ENCODE measurements around the gene NCBP2. TPM values are rescaled to one million over a fixed set of nuclear protein-coding genes. Genes with fewer than 3 reads are reported as not detected.

Gene NCBP2
- total RNA-seq, 1 donor from 2014 or later: 54.7 TPM

DNA sequence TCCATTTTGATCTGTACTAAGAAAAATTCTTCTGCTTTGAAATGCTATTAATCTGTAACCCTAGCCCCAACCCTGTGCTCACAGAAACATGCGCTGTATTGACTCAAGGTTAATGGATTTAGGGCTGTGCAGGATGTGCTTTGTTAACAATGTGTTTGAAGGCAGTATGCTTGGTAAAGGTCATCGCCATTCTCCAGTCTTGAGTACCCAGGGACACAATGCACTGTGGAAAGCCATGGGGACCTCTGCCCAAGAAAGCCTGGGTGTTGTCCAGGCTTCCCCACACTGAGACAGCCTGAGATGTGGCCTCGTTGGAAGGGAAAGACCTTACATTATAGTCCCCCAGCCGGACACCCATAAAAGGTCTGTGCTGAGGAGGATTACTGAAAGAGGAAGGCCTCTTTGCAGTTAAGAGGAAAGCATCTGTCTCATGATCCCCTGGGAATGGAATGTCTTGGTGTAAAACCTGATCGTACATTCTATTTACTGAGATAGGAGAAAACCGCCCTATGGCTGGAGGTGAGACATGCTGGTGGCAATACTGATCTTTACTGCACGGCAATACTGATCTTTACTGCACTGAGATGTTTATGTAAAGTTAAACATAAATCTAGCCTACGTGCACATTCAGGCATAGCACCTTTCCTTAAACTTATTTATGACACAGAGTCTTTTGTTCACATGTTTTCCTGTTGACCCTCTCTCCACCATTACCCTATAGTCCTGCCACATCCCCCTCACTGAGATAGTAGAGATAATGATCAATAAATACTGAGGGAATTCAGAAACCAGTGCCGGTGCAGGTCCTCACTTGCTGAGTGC lies 20.0 kb upstream of the NCBP2 start:
- no peak overlapping the region for H3K27ac ChIP-seq
- H3K4me3 ChIP-seq: no peak overlapping the region
- ATAC-seq (no peak), DNase-seq (no peak)
- intact Hi-C loops (cut with DNase I): no loop called here
- no peaks in the 10 kb centered on the region for H3K36me3 ChIP-seq
- H3K4me1 ChIP-seq: peaks cover 2% of the 10 kb centered on the region
- TF ChIP-seq, protein P1, sequence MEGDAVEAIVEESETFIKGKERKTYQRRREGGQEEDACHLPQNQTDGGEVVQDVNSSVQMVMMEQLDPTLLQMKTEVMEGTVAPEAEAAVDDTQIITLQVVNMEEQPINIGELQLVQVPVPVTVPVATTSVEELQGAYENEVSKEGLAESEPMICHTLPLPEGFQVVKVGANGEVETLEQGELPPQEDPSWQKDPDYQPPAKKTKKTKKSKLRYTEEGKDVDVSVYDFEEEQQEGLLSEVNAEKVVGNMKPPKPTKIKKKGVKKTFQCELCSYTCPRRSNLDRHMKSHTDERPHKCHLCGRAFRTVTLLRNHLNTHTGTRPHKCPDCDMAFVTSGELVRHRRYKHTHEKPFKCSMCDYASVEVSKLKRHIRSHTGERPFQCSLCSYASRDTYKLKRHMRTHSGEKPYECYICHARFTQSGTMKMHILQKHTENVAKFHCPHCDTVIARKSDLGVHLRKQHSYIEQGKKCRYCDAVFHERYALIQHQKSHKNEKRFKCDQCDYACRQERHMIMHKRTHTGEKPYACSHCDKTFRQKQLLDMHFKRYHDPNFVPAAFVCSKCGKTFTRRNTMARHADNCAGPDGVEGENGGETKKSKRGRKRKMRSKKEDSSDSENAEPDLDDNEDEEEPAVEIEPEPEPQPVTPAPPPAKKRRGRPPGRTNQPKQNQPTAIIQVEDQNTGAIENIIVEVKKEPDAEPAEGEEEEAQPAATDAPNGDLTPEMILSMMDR (IDR thresholded peaks at IDR 0.05): no peak
- H3K27me3 ChIP-seq: no peaks in the 10 kb centered on the region
- no peaks in the 10 kb centered on the region for H3K9me3 ChIP-seq

DNA sequence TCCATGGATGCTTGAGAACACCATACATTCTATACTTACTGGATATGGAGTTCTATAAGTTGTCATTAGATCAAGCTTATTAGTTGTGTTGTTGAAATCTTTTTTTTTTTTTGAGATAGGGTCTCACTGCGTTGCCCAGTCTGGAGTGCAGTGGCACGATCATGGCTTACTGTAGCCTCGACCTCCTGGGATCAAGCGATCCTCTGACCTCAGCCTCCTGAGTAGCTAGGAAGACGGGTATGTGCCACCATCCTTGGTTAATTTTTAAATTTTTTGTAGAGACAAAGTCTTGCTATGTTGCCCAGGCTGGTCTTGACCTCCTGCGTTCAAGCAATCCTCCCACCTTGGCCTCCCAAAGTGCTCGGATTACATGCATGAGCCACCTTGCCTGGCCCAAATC lies 12.5 kb upstream of the NCBP2 start:
- H3K4me1 ChIP-seq: no peaks in the 10 kb centered on the region
- intact Hi-C loops (cut with DNase I): no loop called here
- no peaks in the 10 kb centered on the region for H3K9me3 ChIP-seq
- H3K4me3 ChIP-seq: no peak overlapping the region
- no peak overlapping the region for H3K27ac ChIP-seq
- TF ChIP-seq, protein P1 (IDR thresholded peaks at IDR 0.05): no peak
- no peak for ATAC-seq
- H3K36me3 ChIP-seq: no peaks in the 10 kb centered on the region
- DNase-seq: no peak
- H3K27me3 ChIP-seq: no peaks in the 10 kb centered on the region

DNA sequence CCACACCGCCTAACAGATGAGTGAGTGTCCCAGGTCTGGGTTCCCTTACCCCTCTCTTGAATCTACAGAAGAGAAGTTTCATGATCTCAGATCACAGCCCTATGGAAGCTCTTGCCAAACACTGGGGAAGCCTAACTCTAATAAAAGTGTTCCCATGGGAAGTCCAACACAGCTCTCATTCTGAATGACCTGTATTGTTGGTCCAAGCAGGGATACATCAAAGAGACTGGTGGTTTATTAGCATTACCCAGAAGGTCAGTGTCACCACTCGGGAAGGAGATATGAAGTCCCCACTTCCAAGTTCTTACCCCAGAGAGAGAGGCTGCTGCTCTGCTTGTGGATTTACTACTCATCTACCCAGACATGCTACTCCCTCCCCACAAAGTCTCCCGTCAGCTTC lies 9.0 kb upstream of the NCBP2 start:
- no peak for ATAC-seq
- H3K4me3 ChIP-seq: no peak overlapping the region
- TF ChIP-seq, protein P1 (IDR thresholded peaks at IDR 0.05): no peak
- H3K27ac ChIP-seq: no peak overlapping the region
- DNase-seq: no peak
- no peaks in the 10 kb centered on the region for H3K4me1 ChIP-seq
- H3K36me3 ChIP-seq: no peaks in the 10 kb centered on the region
- H3K9me3 ChIP-seq: no peaks in the 10 kb centered on the region
- intact Hi-C loops (cut with DNase I): no loop called here
- no peaks in the 10 kb centered on the region for H3K27me3 ChIP-seq

DNA sequence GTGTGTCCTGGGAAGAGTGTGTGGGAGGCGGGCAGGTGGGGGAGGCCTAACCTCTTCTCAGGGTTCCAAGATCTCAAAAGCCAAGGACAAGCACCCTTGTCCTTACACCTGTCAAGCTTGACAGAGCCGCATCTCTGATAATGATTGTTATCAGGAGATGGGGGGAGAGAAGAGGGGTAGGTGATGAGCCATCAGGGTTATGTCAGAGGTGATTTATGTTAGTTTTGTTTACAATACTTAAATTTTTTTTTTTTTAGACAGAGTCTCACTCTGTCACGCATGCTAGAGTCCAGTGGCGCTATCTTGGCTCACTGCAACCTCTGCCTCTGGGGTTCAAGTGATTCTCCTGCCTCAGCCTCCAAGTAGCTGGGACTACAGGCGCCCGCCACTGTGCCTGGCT lies 7.4 kb upstream of the NCBP2 start:
- TF ChIP-seq, protein P1 (IDR thresholded peaks at IDR 0.05): no peak
- Histone ChIP-seq H3K27ac (peak overlapping the region; percentile 17), H3K9me3 (no peaks in the 10 kb centered on the region), H3K4me3 (no peak overlapping the region), H3K36me3 (no peaks in the 10 kb centered on the region), H3K4me1 (no peaks in the 10 kb centered on the region), H3K27me3 (no peaks in the 10 kb centered on the region)
- ATAC-seq (no peak), DNase-seq (no peak)
- intact Hi-C loops (cut with DNase I): no loop called here

DNA sequence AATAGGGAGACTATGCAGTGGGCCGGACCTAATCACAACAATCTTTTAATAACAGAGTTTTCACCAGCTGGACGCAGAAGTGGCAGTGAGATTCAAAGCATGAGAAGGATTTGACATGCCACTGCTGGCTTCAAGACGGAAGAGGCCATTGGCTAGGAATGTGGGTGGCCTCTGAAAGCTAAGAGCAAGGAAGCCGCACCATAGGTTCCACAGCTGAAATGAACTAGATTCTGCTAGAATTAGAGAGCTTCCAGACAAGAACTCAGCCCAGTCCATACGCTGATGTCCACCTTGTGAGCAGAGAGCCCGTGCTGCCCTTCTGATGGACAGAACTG lies 6.9 kb upstream of the NCBP2 start:
- DNase-seq: no peak
- H3K4me3 ChIP-seq: no peak overlapping the region
- no peaks in the 10 kb centered on the region for H3K4me1 ChIP-seq
- H3K9me3 ChIP-seq: no peaks in the 10 kb centered on the region
- ATAC-seq: no peak
- TF ChIP-seq, protein P1 (IDR thresholded peaks at IDR 0.05): no peak
- H3K36me3 ChIP-seq: no peaks in the 10 kb centered on the region
- intact Hi-C loops (cut with DNase I): no loop called here
- H3K27me3 ChIP-seq: no peaks in the 10 kb centered on the region
- H3K27ac ChIP-seq: peak overlapping the region; percentile 17

All from upper lobe of right lung (tissue), 1 donor.